OCI-LY1 (cell line): ENCODE data around the gene ACSBG1.

Experiments used
- EZH2 ChIP-seq: fragments of 200-600 bp; sonication (generic), shearing (Covaris generic); IDR thresholded peaks from 2 replicates; pipeline ENCODE4 v1.8.0; 2017; ENCODE audit warnings: borderline replicate concordance, mixed run types, mild to moderate bottlenecking, antibody characterized with exemption, low read length, moderate library complexity, mixed read lengths
- TF ChIP-seq, protein P1 (sequence below): fragments of 200-600 bp; sonication (generic), shearing (Covaris generic); IDR thresholded peaks from 2 replicates; pipeline ENCODE4 v1.5.1; 2017; ENCODE audit warnings: mild to moderate bottlenecking, antibody characterized with exemption, low read length, moderate library complexity, mixed read lengths

DNA sequence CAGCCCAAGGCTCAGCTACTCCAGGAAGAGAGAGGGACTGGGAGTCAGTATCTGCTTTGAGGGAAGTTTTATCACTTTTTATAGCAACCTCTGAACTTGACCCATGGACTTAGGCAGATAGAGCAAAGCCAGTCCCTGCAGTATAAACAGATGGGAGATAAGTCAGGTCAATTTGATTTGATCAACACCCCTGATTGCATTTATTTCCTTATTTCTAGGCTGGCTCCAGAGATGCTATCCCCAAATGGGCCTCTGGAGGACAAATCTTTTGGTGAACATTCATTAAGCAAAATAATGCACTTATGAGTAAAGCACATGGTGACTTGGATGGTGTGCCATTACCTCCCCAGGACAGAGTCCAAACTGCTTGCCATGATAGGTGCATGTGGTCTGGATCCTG, 94.1 kb downstream of the ACSBG1 start:
- TF ChIP-seq, protein P1, sequence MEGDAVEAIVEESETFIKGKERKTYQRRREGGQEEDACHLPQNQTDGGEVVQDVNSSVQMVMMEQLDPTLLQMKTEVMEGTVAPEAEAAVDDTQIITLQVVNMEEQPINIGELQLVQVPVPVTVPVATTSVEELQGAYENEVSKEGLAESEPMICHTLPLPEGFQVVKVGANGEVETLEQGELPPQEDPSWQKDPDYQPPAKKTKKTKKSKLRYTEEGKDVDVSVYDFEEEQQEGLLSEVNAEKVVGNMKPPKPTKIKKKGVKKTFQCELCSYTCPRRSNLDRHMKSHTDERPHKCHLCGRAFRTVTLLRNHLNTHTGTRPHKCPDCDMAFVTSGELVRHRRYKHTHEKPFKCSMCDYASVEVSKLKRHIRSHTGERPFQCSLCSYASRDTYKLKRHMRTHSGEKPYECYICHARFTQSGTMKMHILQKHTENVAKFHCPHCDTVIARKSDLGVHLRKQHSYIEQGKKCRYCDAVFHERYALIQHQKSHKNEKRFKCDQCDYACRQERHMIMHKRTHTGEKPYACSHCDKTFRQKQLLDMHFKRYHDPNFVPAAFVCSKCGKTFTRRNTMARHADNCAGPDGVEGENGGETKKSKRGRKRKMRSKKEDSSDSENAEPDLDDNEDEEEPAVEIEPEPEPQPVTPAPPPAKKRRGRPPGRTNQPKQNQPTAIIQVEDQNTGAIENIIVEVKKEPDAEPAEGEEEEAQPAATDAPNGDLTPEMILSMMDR = no peak
- TF ChIP-seq EZH2 = no peak
